ENCODE results near the gene NRAP. TPM values are rescaled to one million over a fixed set of nuclear protein-coding genes. Genes with fewer than 3 reads are reported as not detected.

NRAP gene
- total RNA-seq, 1 experiment from 2014 or later = not detected

DNA sequence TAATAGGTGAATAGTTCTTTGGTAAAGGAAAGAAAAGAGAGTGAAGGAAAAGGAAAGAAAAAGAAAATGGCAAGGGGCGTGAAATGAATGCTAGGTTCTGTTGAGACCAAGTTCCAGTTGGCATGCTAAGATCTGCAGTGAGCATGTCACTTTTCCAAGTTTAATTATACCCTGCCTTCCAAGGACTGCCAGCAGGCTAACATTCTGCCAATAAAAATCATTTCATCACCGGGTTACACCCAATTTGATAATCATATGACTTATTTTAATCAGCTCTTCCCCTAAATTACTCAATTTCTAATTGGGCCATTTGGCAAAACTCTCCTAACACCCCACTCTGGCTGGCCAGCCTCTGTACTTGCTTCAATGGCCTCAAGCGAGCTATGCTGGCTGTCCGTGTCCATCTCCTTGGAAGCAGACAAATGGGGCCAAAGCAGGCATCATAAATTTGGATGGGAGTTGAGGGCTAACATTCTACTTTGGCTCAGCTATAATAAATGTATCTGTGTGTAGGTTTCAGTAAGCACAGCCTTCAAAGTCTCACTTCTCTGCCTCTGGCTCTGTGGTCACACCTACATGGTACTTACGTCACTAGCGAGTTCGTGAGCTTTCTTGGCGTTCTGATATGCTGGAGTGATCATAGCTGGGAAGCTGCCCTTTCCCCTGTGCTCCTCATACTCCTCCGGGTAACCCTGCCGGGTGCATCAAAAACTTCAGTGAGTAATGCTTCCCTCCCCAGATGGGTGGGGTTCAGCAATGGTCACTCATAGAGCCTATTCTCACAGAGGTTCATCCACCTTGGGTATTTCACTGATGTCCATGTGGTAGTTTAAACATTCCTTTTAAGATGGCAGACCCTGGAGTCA lies 17.3 kb downstream of the NRAP start:
- Histone ChIP-seq H4K91ac (ENCODE audit: insufficient read length, low read depth, low read length) (no peak overlapping the region), H3K56ac (ENCODE audit: insufficient read length, low read depth, low read length) (no peak overlapping the region), H3K27me3 (ENCODE audit: insufficient read depth, low read length) (no peaks in the 10 kb centered on the region), H3K79me2 (ENCODE audit: insufficient read depth, low read length) (no peaks in the 10 kb centered on the region), H4K20me1 (ENCODE audit: control insufficient read depth, insufficient read depth, insufficient read length) (no peaks in the 10 kb centered on the region), H3K14ac (ENCODE audit: insufficient read depth, low read length) (no peak overlapping the region), H2BK12ac (ENCODE audit: insufficient read length, low read depth, low read length) (no peak overlapping the region), H3K23me2 (ENCODE audit: insufficient read length, low read depth, low read length, poor library complexity, severe bottlenecking) (no peaks in the 10 kb centered on the region), H2BK15ac (ENCODE audit: low read depth, low read length) (no peak overlapping the region), H2AK5ac (ENCODE audit: insufficient read length, low read length) (no peak overlapping the region), H4K8ac (replicated peaks; ENCODE audit: insufficient read length, low read depth, low read length) (no peak overlapping the region), H3T11ph (ENCODE audit: low read length) (no peak overlapping the region), H3K4ac (ENCODE audit: low read depth, low read length) (no peak overlapping the region), H3K4me2 (ENCODE audit: insufficient read depth, insufficient read length, low read length) (no peak overlapping the region), H2BK120ac (ENCODE audit: low read depth, low read length, poor library complexity, severe bottlenecking) (no peak overlapping the region), H4K5ac (ENCODE audit: insufficient read length, low read depth, low read length) (no peak overlapping the region), H3K18ac (ENCODE audit: insufficient read length, low read depth, low read length) (no peak overlapping the region), H2BK5ac (ENCODE audit: insufficient read length, low read length) (no peak overlapping the region), H3K9ac (ENCODE audit: extremely low read depth, insufficient read length, low read length) (no peak overlapping the region), H3K79me1 (ENCODE audit: insufficient read depth, low read depth, low read length, poor library complexity, severe bottlenecking) (no peaks in the 10 kb centered on the region), H2BK20ac (ENCODE audit: low read depth, low read length, poor library complexity, severe bottlenecking) (no peak overlapping the region), H3K27ac (ENCODE audit: insufficient read length, low read depth, low read length) (no peak overlapping the region), H3K4me1 (ENCODE audit: insufficient read depth, low read length) (no peaks in the 10 kb centered on the region), H2AFZ (ENCODE audit: low read length) (no peak overlapping the region), H3K23ac (ENCODE audit: insufficient read length, low read depth, low read length) (no peak overlapping the region), H3K9me3 (ENCODE audit: control insufficient read depth, low read depth, low read length) (no peaks in the 10 kb centered on the region)
- TF ChIP-seq, protein P1, sequence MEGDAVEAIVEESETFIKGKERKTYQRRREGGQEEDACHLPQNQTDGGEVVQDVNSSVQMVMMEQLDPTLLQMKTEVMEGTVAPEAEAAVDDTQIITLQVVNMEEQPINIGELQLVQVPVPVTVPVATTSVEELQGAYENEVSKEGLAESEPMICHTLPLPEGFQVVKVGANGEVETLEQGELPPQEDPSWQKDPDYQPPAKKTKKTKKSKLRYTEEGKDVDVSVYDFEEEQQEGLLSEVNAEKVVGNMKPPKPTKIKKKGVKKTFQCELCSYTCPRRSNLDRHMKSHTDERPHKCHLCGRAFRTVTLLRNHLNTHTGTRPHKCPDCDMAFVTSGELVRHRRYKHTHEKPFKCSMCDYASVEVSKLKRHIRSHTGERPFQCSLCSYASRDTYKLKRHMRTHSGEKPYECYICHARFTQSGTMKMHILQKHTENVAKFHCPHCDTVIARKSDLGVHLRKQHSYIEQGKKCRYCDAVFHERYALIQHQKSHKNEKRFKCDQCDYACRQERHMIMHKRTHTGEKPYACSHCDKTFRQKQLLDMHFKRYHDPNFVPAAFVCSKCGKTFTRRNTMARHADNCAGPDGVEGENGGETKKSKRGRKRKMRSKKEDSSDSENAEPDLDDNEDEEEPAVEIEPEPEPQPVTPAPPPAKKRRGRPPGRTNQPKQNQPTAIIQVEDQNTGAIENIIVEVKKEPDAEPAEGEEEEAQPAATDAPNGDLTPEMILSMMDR (conservative IDR thresholded peaks at IDR 0.05) = no peak
- peaks cover 8% of the 10 kb centered on the region for H3K27me3 Mint-ChIP-seq (ENCODE audit: low read depth)
- no peaks in the 10 kb centered on the region for H3K9me3 Mint-ChIP-seq
- H3K36me3 Mint-ChIP-seq (ENCODE audit: insufficient read depth in 1 of 3, low read depth in 3 of 3) = no peaks in the 10 kb centered on the region
- H3K4me3 Mint-ChIP-seq = no peak overlapping the region
- no peak for DNase-seq
- no CpG with 5 or more reads among the region's 10 CpGs for WGBS (ENCODE audit: extremely low coverage, insufficient read length, low lambda C conversion rate)
- H3K4me1 Mint-ChIP-seq = peaks cover 0 to 6% of the 10 kb centered on the region in 2 experiments; a peak in 1 of 4 replicates
- no peak overlapping the region for H3K27ac Mint-ChIP-seq

Measured in H9 (cell line).